ENCODE data around the gene TRPM1.

TRPM1 gene

GRCh38 chr15:31042751-31043150 is 58.8 kb downstream of the TRPM1 start:
- no peak overlapping the region for H3K27ac ChIP-seq (ENCODE audit: low read length)
- no peaks in the 10 kb centered on the region for H3K36me3 ChIP-seq (ENCODE audit: control insufficient read depth in 1 of 2, insufficient read depth in 2 of 2, low read length in 2 of 2)
- no peak overlapping the region for H3K4me3 ChIP-seq (ENCODE audit: low read depth in 1 of 2, low read length in 2 of 2)

GRCh38 chr15:31041610-31042009 is 59.9 kb downstream of the TRPM1 start:
- Histone ChIP-seq H3K4me3 (ENCODE audit: low read depth in 1 of 2, low read length in 2 of 2) (no peak overlapping the region), H3K9me3 (ENCODE audit: control insufficient read depth in 1 of 2, low read length in 2 of 2) (no peaks in the 10 kb centered on the region), H3K27me3 (ENCODE audit: low read depth, low read length) (no peaks in the 10 kb centered on the region), H3K36me3 (ENCODE audit: control insufficient read depth in 1 of 2, insufficient read depth in 2 of 2, low read length in 2 of 2) (no peaks in the 10 kb centered on the region), H3K27ac (ENCODE audit: low read length) (no peak overlapping the region), H3K4me1 (ENCODE audit: control insufficient read depth in 1 of 2, insufficient read depth in 2 of 2, low read length in 2 of 2) (no peaks in the 10 kb centered on the region)

More at GRCh38 chr15:31042751-31043150, 58.8 kb downstream of the TRPM1 start:
- Histone ChIP-seq H3K27me3 (ENCODE audit: low read depth, low read length) (no peaks in the 10 kb centered on the region), H3K4me1 (ENCODE audit: control insufficient read depth in 1 of 2, insufficient read depth in 2 of 2, low read length in 2 of 2) (no peaks in the 10 kb centered on the region), H3K9me3 (ENCODE audit: control insufficient read depth in 1 of 2, low read length in 2 of 2) (no peaks in the 10 kb centered on the region)

DNA sequence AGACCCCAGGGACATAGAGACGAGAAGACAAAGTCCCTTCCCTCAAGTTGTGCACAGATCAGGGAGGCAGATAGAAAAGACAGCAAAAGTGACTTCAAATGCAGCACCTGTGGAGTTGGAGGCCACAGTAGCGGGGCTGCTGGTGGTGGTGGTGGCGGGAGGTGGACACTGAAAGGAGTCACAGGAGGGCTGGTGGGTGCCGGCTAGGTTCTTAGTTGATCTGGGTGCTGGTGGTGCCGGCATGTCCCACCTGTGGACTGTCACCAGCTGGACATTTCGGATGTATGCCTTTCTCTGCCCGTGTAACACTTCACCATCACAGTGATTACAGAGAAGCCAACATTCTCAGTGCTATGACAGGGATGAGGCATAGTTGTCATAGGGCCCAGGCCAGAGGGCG is 60.9 kb downstream of the TRPM1 start:
- Histone ChIP-seq H3K4me1 (ENCODE audit: control insufficient read depth in 1 of 2, insufficient read depth in 2 of 2, low read length in 2 of 2) (no peaks in the 10 kb centered on the region), H3K27me3 (ENCODE audit: low read depth, low read length) (no peaks in the 10 kb centered on the region), H3K9me3 (ENCODE audit: control insufficient read depth in 1 of 2, low read length in 2 of 2) (no peaks in the 10 kb centered on the region), H3K4me3 (ENCODE audit: low read depth in 1 of 2, low read length in 2 of 2) (no peak overlapping the region), H3K27ac (ENCODE audit: low read length) (no peak overlapping the region), H3K36me3 (ENCODE audit: control insufficient read depth in 1 of 2, insufficient read depth in 2 of 2, low read length in 2 of 2) (no peaks in the 10 kb centered on the region)

GRCh38 chr15:31039961-31040360 is 61.6 kb downstream of the TRPM1 start:
- H3K36me3 ChIP-seq (ENCODE audit: control insufficient read depth in 1 of 2, insufficient read depth in 2 of 2, low read length in 2 of 2) = no peaks in the 10 kb centered on the region
- no peaks in the 10 kb centered on the region for H3K4me1 ChIP-seq (ENCODE audit: control insufficient read depth in 1 of 2, insufficient read depth in 2 of 2, low read length in 2 of 2)
- H3K4me3 ChIP-seq (ENCODE audit: low read depth in 1 of 2, low read length in 2 of 2) = no peak overlapping the region
- H3K27me3 ChIP-seq (ENCODE audit: low read depth, low read length) = no peaks in the 10 kb centered on the region
- no peaks in the 10 kb centered on the region for H3K9me3 ChIP-seq (ENCODE audit: control insufficient read depth in 1 of 2, low read length in 2 of 2)
- H3K27ac ChIP-seq (ENCODE audit: low read length) = no peak overlapping the region

DNA sequence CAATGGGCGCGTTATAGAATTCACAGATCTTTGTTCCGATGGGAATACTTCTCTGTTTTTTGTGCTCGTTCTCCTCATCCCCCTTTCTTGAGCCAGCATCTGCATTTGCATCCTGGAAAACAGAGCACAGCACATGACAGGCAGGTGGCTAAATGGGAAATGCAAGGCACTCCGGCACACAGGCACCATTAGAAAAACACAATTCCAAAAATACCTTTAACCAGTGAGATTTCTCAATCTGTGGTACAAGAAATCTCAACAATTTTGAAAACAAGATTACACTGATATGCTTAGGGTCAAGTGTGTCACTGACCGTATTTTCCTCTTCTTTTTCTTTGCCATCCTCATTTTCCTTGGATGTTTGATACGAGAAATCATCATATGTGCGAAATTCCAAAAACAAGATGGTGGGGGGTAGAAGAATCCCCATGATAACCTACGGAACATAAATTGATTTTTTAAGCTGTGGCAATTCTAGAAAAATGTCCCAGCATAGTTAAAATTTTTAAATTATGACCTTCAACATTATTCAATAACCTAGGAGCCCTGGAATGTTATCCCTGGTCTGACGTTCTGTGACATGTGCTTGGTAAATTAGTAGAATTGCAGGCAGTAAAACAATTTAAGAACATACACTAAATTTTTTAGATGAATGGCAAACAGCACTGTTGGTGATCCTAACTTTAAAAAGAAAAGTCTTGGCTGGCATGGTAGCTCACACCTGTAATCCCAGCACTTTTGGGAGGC is 63.6 kb downstream of the TRPM1 start:
- H3K27me3 ChIP-seq (ENCODE audit: low read depth, low read length) = no peaks in the 10 kb centered on the region
- no peak overlapping the region for H3K27ac ChIP-seq (ENCODE audit: low read length)
- peaks cover 0 to 5% of the 10 kb centered on the region in 2 donors for H3K4me1 ChIP-seq (ENCODE audit: control insufficient read depth in 1 of 2, insufficient read depth in 2 of 2, low read length in 2 of 2)
- no peak overlapping the region for H3K4me3 ChIP-seq (ENCODE audit: low read depth in 1 of 2, low read length in 2 of 2)
- H3K36me3 ChIP-seq (ENCODE audit: control insufficient read depth in 1 of 2, insufficient read depth in 2 of 2, low read length in 2 of 2) = no peaks in the 10 kb centered on the region
- no peaks in the 10 kb centered on the region for H3K9me3 ChIP-seq (ENCODE audit: control insufficient read depth in 1 of 2, low read length in 2 of 2)

GRCh38 chr15:31036783-31037182 is 64.7 kb downstream of the TRPM1 start:
- H3K27me3 ChIP-seq (ENCODE audit: low read depth, low read length) = no peaks in the 10 kb centered on the region
- H3K36me3 ChIP-seq (ENCODE audit: control insufficient read depth in 1 of 2, insufficient read depth in 2 of 2, low read length in 2 of 2) = no peaks in the 10 kb centered on the region
- no peak overlapping the region for H3K27ac ChIP-seq (ENCODE audit: low read length)
- H3K9me3 ChIP-seq (ENCODE audit: control insufficient read depth in 1 of 2, low read length in 2 of 2) = no peaks in the 10 kb centered on the region
- no peak overlapping the region for H3K4me3 ChIP-seq (ENCODE audit: low read depth in 1 of 2, low read length in 2 of 2)
- peaks cover 0 to 5% of the 10 kb centered on the region in 2 donors for H3K4me1 ChIP-seq (ENCODE audit: control insufficient read depth in 1 of 2, insufficient read depth in 2 of 2, low read length in 2 of 2)

GRCh38 chr15:31035610-31036009 is 65.9 kb downstream of the TRPM1 start:
- Histone ChIP-seq H3K27me3 (ENCODE audit: low read depth, low read length) (no peaks in the 10 kb centered on the region), H3K9me3 (ENCODE audit: control insufficient read depth in 1 of 2, low read length in 2 of 2) (no peaks in the 10 kb centered on the region), H3K4me1 (ENCODE audit: control insufficient read depth in 1 of 2, insufficient read depth in 2 of 2, low read length in 2 of 2) (peaks cover 0 to 5% of the 10 kb centered on the region in 2 donors), H3K27ac (ENCODE audit: low read length) (no peak overlapping the region), H3K36me3 (ENCODE audit: control insufficient read depth in 1 of 2, insufficient read depth in 2 of 2, low read length in 2 of 2) (no peaks in the 10 kb centered on the region), H3K4me3 (ENCODE audit: low read depth in 1 of 2, low read length in 2 of 2) (no peak overlapping the region)

GRCh38 chr15:31034152-31034551 is 67.4 kb downstream of the TRPM1 start:
- Histone ChIP-seq H3K36me3 (ENCODE audit: control insufficient read depth in 1 of 2, insufficient read depth in 2 of 2, low read length in 2 of 2) (no peaks in the 10 kb centered on the region), H3K9me3 (ENCODE audit: control insufficient read depth in 1 of 2, low read length in 2 of 2) (no peaks in the 10 kb centered on the region), H3K4me1 (ENCODE audit: control insufficient read depth in 1 of 2, insufficient read depth in 2 of 2, low read length in 2 of 2) (peaks cover 0 to 5% of the 10 kb centered on the region in 2 donors), H3K27ac (ENCODE audit: low read length) (no peak overlapping the region), H3K4me3 (ENCODE audit: low read depth in 1 of 2, low read length in 2 of 2) (no peak overlapping the region), H3K27me3 (ENCODE audit: low read depth, low read length) (no peaks in the 10 kb centered on the region)

GRCh38 chr15:31032961-31033371 is 68.6 kb downstream of the TRPM1 start:
- no peaks in the 10 kb centered on the region for H3K27me3 ChIP-seq (ENCODE audit: low read depth, low read length)
- no peak overlapping the region for H3K27ac ChIP-seq (ENCODE audit: low read length)
- no peak overlapping the region for H3K4me3 ChIP-seq (ENCODE audit: low read depth in 1 of 2, low read length in 2 of 2)
- no peaks in the 10 kb centered on the region for H3K36me3 ChIP-seq (ENCODE audit: control insufficient read depth in 1 of 2, insufficient read depth in 2 of 2, low read length in 2 of 2)
- peaks cover 0 to 5% of the 10 kb centered on the region in 2 donors for H3K4me1 ChIP-seq (ENCODE audit: control insufficient read depth in 1 of 2, insufficient read depth in 2 of 2, low read length in 2 of 2)
- no peaks in the 10 kb centered on the region for H3K9me3 ChIP-seq (ENCODE audit: control insufficient read depth in 1 of 2, low read length in 2 of 2)

DNA sequence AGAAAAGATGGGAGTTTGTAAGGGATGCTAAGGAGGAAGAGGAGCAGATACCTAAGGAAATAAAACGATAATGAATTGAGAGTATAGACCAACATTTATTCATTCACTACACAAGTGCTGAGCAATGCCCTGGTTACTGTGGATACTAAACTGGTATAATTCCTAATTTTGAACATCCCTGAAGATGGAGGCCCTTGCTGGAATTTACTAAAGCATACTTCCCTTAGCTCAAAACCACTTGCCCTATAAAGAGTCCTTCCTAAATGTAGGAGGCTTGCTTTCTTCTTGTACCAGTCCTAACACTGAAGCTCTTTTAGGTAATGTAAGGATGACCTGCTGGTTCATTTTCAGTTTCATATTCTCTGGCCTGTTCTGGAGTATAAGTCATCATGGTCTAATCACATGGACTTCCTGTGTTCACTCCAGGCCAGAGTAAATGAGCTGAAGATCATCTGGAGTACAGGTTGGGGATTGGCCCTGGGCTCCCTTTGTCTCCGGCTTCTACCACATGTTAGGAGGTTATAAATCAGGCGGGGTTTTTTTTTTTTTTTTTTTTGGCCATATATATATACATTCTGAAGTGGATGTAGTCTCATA is 70.0 kb downstream of the TRPM1 start:
- Histone ChIP-seq H3K4me1 (ENCODE audit: control insufficient read depth in 1 of 2, insufficient read depth in 2 of 2, low read length in 2 of 2) (peaks cover 0 to 5% of the 10 kb centered on the region in 2 donors), H3K9me3 (ENCODE audit: control insufficient read depth in 1 of 2, low read length in 2 of 2) (no peaks in the 10 kb centered on the region), H3K36me3 (ENCODE audit: control insufficient read depth in 1 of 2, insufficient read depth in 2 of 2, low read length in 2 of 2) (no peaks in the 10 kb centered on the region), H3K27me3 (ENCODE audit: low read depth, low read length) (no peaks in the 10 kb centered on the region), H3K4me3 (ENCODE audit: low read depth in 1 of 2, low read length in 2 of 2) (no peak overlapping the region), H3K27ac (ENCODE audit: low read length) (no peak overlapping the region)

- no peaks in the 10 kb centered on the region for H3K9me3 ChIP-seq (ENCODE audit: control insufficient read depth in 1 of 2, low read length in 2 of 2)
- no peaks in the 10 kb centered on the region for H3K27me3 ChIP-seq (ENCODE audit: low read depth, low read length)
- no peak overlapping the region for H3K4me3 ChIP-seq (ENCODE audit: low read depth in 1 of 2, low read length in 2 of 2)
- H3K4me1 ChIP-seq (ENCODE audit: control insufficient read depth in 1 of 2, insufficient read depth in 2 of 2, low read length in 2 of 2) = peaks cover 0 to under 1% of the 10 kb centered on the region in 2 donors
- no peak overlapping the region for H3K27ac ChIP-seq (ENCODE audit: low read length)
- no peaks in the 10 kb centered on the region for H3K36me3 ChIP-seq (ENCODE audit: control insufficient read depth in 1 of 2, insufficient read depth in 2 of 2, low read length in 2 of 2)
These were observed 73.5 kb downstream of the TRPM1 start for GRCh38 chr15:31027910-31028578.
